ENCODE measurements around the gene RBPMS2.

DNA sequence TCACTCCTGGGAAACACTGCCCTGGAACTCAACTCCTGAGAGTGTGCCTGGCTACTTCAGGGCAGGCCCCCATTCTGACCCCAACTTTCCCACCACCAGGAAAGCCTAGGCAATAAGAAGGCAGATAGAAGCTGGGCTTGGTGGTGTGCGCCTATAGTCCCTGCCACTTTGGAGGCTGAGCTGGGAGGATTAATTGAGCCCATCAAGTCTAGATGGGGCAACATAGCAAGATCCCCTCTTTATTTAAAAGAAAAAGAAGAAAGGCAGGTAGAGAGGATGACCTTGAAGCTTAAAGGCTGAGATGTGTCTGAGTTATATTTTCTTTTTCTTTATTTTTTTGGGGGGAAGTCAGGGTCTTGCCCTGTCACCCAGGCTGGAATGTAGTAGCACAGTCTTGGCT is 4.2 kb upstream of the RBPMS2 start:
- TF ChIP-seq POLR2AphosphoS5 (IDR thresholded peaks at IDR 0.05): no peak
- TF ChIP-seq MXI1 (conservative IDR thresholded peaks at IDR 0.05; ENCODE audit: poor library complexity, severe bottlenecking): no peak
